Measurements from ENCODE around the gene PDE1C.

The PDE1C gene

DNA sequence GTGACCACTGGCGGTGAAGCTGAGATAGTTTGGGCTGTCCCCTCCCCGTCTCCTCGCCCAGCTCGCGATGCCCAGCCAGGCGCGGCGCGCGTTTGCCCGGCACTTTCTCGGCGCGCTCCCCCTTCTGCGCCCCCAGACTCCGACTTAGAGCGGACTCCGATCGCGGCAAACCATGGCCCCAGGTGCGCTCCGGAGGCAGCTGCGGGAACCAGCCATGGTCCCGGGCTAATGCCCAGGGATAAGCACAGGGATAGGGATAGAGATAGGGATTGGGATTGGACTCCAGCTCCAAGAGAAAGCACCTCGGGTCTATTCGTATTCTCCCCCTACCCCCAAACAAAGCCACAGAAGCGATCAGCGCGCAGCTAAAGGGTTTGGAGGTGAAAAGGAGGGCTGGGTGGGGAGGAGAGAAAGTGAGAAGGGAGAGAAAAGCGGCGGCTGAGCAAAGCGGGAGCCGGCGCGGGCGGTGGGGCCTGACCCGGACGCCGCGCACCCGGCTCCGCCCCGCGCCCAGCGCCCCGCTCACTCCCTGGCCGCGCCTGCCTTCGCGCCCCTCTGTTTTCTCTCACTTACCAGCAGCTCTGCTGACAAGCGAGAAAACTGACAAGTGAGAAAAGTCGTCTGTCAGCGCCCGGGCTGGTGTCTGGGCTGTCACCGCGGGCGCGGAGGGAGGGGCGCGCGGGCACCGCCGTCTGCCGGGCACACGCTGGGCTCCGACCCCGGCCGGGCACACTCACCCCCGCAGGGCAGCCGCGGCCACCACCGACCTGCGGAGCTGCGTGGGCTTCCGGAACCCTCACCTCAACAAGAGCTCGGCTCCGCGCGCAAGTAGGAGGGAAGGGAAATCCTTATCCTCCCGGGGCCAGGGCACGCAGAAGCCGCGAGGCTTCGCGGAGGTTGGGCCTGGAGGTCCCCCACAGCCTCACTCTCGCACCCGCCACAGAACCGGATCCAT lies at the start of gene PDE1C:
Gene PDE1C (minus strand): TSS at position 2 of the 955 bp plus-strand sequence.
- peak within 1 kb of the TSS; percentile 51 for H3K4me3 ChIP-seq (replicated peaks; ENCODE audit: low read depth, low read length)
- TF ChIP-seq, protein P1, sequence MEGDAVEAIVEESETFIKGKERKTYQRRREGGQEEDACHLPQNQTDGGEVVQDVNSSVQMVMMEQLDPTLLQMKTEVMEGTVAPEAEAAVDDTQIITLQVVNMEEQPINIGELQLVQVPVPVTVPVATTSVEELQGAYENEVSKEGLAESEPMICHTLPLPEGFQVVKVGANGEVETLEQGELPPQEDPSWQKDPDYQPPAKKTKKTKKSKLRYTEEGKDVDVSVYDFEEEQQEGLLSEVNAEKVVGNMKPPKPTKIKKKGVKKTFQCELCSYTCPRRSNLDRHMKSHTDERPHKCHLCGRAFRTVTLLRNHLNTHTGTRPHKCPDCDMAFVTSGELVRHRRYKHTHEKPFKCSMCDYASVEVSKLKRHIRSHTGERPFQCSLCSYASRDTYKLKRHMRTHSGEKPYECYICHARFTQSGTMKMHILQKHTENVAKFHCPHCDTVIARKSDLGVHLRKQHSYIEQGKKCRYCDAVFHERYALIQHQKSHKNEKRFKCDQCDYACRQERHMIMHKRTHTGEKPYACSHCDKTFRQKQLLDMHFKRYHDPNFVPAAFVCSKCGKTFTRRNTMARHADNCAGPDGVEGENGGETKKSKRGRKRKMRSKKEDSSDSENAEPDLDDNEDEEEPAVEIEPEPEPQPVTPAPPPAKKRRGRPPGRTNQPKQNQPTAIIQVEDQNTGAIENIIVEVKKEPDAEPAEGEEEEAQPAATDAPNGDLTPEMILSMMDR (IDR thresholded peaks at IDR 0.05; ENCODE audit: low read depth, low read length, missing control alignments), result no peak
- DNase-seq (ENCODE audit: extremely low read depth, low read depth), result no peak

GRCh38 chr7:32119790-32120196 lies 49.6 kb upstream of the PDE1C start:
- no peak for DNase-seq (ENCODE audit: extremely low read depth, low read depth)
- H3K4me3 ChIP-seq (replicated peaks; ENCODE audit: low read depth, low read length), result no peak overlapping the region
- TF ChIP-seq, protein P1 (IDR thresholded peaks at IDR 0.05; ENCODE audit: low read depth, low read length, missing control alignments), result no peak

DNA sequence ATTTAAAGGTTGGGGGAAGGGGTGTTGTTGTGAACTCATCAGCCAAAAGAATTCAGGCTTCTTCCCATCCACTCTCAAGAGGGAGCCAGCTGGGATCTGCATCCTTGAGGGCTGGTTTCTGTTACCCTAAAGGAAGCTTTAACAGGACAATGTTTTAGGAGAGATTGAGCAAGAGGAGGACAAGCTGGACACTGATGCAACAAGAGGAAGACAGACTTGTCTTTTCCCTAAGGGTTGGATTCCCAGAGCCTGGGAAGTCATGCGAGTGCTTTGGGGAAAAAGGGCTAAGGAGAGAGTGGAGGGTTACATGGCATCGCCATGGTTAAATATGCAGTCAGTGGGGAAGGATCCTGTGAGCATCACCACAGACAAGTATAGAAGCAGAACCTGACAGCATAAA lies 47.6 kb upstream of the PDE1C start:
- TF ChIP-seq, protein P1 (IDR thresholded peaks at IDR 0.05; ENCODE audit: low read depth, low read length, missing control alignments), result no peak
- DNase-seq (ENCODE audit: extremely low read depth, low read depth), result no peak
- H3K4me3 ChIP-seq (replicated peaks; ENCODE audit: low read depth, low read length), result no peak overlapping the region

DNA sequence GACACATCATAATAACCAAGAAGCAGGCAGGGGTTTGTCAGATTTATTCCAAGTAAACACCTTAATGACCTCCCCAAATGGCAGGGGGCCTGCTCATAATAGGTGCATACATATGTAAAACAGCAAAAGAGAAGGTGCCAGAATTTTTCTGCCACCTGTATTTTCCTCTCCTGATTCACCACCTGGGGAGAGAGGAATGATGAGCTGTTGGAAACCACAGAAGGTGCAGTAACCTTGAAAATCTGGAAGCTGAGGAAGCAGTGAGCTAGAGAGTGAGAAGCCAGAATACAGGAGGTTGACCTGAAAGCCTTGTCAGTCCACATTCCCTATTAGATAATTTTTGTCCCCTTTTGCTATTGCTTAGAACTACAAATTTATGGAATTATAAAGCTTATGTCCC lies 46.2 kb upstream of the PDE1C start:
- DNase-seq (ENCODE audit: extremely low read depth, low read depth), result no peak
- TF ChIP-seq, protein P1 (IDR thresholded peaks at IDR 0.05; ENCODE audit: low read depth, low read length, missing control alignments), result no peak
- no peak overlapping the region for H3K4me3 ChIP-seq (replicated peaks; ENCODE audit: low read depth, low read length)

DNA sequence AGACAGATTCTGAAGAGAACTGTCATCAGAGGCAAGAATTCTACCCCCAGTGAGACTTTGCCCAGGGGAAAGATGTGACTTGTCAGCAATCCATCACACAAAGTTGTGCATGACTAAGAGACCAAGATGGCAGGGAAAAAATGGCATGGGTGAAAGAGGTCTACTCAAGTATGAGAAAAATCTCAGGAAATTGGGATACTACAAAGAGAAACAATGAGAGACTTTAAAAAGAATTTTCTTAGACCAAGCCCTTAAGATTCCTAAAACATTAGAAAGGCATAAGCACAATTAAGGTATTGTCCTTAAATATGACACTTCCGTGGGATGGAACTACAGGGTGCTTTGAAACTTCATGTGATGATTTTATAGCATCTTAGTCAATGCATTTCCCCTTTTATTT lies 45.6 kb upstream of the PDE1C start:
- no peak for DNase-seq (ENCODE audit: extremely low read depth, low read depth)
- no peak overlapping the region for H3K4me3 ChIP-seq (replicated peaks; ENCODE audit: low read depth, low read length)
- TF ChIP-seq, protein P1 (IDR thresholded peaks at IDR 0.05; ENCODE audit: low read depth, low read length, missing control alignments), result no peak

GRCh38 chr7:32108651-32109050 lies 38.4 kb upstream of the PDE1C start:
- TF ChIP-seq, protein P1 (IDR thresholded peaks at IDR 0.05; ENCODE audit: low read depth, low read length, missing control alignments), result no peak
- DNase-seq (ENCODE audit: extremely low read depth, low read depth), result no peak
- no peak overlapping the region for H3K4me3 ChIP-seq (replicated peaks; ENCODE audit: low read depth, low read length)
